NCI-H446 (cell line): ENCODE data around the gene PPM1B.
"Not testable (repeated sequence)": the region's sequence is repeated elsewhere in the genome, so short reads cannot be mapped to it uniquely, and the experiment has no call there.

Experiments used
- DNase-seq, 2 experiments: peaks; one replicate each; lab custom pipeline; 2025; lab: John Stamatoyannopoulos, UW

Gene PPM1B

DNA sequence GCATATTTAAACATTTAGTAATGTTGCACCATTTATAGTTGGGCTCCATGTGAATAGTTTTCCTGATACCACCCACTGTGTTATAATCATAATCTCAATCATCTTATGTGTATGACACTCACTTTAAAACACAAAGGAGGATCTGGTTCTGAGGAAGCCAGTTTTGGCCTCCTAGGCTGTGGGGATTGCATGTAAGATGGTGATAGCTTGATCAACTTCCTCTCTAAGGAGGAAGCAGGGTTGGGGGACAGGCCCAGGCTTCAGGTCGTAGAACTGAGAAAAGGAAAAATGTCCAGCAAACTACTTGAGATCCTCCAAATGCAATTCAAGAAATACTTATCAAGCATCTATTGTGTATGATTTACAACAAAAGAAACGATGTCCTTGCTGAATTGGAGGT, 4.9 kb upstream of the PPM1B start:
- no peak for DNase-seq

DNA sequence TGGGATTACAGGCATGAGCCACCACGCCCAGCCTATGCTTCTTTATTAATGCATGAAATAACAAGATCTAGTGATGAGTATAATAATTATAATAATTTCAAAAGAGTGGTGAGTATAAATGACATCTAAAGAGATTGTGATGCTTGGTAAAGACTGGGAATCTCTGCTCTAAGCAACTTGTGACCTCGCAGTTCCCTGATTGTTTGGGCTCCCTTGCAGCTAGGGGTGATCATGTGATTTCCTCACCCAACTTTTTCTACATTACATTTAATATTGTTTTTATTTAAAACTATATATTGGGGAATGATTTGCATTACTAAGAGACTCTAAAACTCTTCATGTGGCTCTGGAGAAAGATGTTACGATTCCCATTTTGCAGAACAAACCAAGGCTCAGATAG, 4.1 kb upstream of the PPM1B start:
- no peak for DNase-seq

DNA sequence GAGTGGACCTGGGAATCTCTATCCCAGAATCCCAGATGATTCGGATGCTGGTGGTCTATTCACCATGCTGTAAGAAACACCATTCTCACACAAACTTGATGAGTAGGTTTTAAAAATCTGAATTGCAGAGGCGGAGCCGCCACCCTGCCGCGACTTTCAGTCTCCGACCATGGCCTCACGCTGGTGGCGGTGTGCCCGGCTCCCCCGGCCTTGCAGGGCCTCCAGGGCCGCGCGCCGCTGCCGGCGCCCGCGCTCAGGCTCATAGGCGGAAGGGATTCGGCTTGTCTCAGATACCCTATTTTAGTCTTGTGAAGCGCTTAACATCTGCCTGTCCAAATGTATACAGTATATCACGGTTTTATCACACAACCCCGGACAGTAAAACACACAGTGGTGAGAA, 2.6 kb upstream of the PPM1B start:
- DNase-seq: no peak

DNA sequence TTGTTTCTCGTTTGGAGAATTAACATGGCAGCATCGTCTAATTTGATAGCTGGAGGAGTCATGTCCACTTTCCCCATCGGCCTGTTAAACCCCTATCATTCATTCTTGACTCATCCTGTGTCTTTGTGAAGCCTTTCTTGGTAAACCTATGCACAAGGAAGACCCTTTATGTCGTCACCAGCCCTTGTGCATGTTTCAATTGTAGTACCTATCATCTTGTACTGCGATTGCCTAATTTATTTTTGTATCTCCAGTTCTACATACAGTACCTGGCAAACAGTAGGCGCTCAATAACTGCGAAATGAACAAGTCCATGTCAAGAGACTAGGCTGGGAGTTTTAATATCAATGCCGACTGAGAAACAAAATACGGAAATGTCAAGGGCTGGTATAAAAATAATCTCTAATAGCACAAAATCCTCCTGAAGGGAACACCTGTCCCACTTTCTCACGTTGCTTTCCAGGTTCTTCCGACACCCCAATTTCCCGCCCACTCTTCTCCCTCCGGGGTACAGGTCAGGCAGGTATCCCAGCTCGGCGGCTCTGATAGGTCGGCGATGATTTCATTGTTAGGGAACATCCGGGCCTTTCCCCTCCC, 1.3 kb upstream of the PPM1B start:
- no peak for DNase-seq

DNA sequence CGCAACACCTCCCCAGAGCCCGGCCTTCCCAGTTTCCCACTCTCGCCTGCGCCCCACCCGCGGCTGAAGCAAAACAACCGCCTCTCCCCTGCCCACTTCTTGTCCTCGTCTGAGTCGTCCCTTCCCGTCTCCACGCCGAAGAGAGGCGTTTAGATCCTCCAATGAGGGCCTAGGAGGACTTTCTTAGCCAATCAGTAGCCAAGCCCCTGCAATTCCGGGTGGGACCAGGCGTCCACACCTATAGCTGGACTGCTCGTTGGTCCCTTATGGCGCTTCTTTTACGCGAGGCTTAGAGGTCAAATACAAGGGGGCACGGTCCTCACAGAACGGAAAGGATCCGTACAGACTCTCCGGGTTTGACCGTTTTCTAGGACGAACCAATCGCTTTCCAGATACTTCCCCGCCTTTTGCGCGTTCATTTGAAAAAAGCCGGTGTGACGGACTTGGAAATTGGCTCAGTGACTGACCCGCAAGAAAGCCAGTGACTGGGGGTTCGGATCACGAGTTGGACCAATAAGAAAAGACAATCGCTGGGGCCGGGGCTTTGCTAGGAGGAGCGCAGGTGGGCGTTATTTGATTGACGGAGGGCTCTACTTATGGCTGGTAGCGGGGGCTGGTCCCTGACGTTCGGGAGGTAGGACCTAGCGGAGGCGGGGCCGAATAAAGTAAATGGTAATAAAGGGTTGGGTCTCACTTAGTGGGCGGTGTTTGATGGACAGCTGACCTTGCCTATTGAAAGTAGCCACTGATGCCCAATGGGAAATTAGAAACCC, 581 bp upstream of the PPM1B start:
- peak; percentile 99 to 100 for DNase-seq

DNA sequence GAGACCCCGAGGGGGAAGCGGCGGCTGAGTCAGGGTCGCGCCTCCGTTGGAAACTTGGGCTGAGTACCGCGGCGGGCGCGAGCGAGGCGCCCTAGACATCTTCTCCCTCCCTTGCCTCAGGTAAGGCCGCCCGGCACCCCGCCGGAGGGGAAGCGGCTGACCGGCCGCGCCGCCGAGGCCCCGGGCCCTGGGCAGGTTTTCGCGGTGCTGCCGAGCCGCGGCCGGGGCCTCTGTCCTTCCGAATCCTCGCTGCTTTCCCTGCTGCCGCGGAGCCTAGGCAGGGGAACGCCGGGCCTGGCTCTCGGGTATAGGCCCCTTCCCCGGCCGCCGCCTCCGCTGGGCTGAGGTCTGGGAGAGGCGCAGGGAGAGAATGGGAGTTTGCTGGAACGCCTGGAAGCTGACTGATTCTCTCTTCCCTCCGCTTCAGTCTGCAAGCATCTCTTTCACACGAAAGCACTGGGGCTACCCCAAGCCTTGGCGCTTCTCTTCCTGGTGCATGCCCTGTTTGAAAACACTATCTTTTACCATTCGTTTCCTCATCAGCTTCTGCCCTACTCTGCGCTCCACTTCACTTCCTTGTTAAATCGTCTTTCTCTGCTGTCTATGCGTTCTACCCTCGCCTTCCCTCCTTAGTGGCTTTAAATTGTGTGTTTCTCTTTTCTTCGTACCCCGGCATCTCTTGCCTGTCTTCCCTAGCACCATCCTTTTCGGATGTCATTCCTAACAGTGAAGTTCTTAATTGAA, 652 bp downstream of the PPM1B start:
- DNase-seq: no peak

DNA sequence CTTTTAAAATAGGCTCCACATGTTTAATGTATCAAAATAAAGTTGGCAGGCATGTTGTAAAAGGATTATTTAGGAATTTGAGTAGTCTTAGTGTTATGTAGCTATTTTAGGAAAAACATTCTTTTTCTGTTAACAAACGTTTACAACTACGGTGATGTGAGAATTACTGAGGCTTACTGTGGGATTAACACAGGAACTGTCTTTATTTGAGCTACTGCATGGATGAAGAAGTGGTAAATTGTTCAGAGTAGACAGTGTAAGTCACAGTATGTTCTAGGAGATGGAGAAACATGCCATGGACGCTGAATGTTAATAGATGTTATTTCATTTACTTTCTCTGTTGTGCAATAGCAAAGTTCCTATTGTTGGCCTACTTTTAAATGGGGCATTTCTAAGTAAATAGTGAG, 1.6 kb downstream of the PPM1B start:
- no peak for DNase-seq

DNA sequence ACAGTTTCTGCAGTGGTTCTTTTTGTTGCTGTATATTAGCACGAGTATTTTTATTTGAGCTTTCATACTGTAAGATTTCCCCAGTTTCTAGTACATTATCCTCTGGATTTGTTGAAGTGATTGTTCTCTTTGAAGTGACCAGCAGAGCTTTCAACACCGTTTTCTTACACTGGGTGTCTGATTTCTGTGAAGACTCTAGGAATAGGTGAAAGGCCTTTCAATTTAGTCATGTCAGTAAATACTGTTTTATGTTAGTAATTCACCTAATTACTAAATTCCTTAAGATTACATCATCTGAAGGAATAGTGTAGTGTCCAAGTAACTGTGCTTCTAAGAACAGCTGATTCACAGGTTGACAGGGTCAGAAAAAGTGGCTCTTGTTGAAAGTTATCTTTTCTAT, 2.3 kb downstream of the PPM1B start:
- no peak for DNase-seq

DNA sequence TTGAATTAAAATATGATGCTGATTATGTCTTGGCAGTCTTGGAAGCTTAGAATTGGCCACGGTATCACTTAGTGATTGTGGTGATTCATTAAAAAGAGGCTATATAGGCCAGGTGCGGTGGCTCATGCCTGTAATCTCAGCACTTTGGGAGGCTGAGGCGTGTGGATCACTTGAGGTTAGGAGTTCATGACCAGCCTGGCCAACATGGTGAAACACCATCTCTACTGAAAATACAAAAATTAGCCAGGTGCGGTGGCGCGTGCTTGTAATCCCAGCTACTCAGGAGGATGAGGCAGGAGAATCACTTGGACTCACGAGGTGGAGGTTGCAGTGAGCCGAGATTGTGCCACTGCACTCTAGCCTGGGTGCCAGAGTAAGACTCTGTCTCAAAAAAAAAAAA, 2.8 kb downstream of the PPM1B start:
- not testable (repeated sequence) for DNase-seq

DNA sequence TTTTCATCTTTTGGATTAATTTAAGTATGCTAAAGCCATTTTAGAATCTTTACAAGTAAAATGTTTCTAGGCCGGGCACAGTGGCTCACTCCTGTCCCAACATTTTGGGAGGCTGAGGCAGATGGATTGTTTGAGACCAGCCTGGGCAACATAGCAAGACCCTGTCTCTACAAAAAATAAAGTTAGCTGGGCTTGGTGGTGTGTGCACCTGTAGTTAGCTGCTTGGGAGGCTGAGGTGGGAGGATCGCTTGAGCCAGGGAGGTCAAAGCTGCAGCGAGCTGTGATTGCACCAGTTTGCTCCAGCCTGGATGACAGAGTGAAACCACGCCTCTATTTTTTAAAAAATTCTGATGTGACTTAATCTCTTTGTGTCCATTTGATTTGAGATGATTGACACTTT, 3.9 kb downstream of the PPM1B start:
- no peak for DNase-seq

DNA sequence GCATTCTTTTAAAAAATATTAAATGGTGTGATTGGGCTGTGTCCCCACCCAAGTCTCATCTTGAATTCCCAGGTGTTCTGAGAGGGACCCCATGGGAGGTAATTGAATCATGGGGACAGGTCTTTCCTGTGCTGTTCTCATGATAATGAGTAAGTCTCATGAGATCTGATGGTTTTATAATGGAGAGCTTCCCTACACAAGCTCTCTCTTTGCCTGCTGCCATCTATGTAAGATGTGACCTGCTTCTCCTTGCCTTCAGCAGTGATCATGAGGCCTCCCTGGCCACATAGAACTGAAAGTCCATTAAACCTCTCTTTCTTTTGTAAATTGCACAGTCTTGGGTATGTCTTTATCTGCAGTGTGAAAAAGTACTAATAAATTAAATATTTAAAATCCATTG, 10.3 kb downstream of the PPM1B start:
- DNase-seq: no peak

DNA sequence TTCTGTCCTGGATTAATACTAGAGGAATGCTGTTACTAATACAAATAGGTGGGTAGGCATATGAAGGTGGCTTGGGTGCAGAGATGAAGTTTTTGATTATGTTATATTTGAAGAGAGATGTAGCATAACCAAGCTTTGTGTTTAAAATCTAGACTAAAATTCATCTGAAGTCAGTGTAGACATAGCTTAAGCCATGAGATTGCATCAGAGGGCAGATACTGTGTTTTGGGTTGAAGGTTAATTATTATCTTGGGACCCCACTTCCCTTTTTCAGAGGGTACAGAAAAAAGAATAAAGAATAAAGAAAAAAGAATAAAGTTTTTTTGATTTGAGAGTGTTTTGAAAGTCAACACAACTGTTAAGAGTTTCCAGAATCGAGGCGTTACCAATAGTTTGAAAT, 13.0 kb downstream of the PPM1B start:
- DNase-seq: no peak

DNA sequence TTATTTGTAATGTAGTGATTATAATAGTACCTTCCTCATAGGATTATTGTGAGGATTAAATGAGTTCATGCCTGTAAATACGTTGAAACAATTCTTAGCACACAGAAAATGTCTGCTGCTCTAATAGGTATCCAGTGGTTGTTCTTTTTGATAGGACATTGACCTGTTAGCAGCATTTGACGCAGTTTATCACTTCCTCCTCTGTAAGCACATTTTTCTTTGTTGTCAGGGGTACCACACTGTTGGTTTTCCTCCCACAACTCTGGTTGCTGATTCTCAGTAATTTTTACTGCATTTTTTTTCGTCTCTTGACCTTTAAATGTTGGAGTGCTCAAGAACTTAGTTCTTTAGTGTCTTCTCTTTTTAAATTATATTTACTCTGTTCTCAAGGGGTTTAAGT, 15.4 kb downstream of the PPM1B start:
- no peak for DNase-seq

DNA sequence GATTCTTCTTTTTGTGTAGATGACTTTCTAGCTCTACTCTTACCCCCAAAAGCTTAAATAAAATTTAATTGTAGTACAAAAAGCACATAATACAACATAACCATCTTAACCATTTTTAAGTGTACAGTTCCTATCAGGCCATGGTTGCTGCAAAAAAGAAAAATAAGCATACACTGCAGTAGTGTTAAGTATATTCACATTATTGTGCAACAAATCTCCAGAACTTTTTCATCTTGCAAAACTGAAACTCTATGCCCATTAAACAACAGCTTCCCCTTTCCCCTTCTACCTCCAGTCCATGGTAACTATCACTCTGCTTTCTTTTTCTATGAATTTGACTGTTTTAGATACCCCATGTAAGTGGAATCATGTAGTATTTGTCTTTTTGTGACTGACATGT, 18.1 kb downstream of the PPM1B start:
- DNase-seq: no peak

DNA sequence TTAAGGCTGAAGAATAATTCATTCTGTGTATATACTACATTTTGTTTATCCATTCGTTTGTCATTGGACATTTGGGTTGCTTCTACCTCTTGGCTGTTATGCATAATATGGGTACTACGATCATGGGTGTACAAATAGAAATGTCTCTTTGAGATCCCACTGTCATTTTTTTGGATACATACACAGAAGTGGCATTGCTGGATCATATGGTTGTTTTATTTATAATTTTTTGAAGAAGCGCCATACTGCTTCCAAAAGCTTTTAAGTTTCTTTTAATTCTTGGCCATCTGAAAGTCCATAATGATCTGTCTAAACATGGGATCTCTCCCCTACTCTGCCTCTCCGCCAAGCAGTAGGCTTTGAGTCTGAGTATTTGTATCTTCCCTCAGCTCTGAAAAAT, 18.6 kb downstream of the PPM1B start:
- no peak for DNase-seq

DNA sequence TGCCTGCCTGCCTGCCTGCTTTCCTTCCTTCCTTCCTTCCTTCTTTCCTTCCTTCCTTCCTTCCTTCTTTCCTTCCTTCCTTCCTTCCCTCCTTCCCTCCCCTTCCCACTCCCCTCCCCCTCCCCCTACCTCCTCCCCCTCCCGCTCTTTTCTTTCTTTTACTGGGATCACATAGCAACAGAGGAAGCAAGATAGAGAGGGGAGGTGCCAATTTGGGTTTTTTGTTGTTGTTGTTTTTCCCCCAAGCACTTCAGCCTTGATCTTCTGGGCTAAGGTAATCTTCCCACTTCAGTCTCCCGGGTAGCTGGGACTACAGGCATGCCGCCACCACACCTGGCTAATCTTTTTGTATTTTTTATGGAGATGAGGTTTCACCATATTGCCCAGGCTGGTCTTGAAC, 20.0 kb downstream of the PPM1B start:
- no peak for DNase-seq

DNA sequence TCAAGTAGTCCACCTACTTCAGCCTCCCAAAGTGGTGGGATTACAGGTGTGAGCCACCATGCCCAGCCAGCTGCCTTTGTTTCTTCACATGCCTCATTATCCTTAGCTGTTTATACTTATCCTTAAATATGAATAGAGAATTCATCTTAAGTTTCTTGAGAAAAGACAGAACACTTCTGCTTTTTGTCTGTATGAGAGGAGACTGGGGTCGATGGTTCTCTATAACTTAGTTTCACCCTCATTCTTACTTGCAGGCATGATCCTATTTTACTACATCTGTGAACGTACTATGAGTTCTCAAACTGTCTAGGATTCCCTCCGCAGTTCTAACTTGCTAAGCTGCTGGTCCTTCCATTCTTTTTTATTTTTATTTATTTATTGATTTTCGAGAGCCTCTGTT, 20.4 kb downstream of the PPM1B start:
- no peak for DNase-seq

DNA sequence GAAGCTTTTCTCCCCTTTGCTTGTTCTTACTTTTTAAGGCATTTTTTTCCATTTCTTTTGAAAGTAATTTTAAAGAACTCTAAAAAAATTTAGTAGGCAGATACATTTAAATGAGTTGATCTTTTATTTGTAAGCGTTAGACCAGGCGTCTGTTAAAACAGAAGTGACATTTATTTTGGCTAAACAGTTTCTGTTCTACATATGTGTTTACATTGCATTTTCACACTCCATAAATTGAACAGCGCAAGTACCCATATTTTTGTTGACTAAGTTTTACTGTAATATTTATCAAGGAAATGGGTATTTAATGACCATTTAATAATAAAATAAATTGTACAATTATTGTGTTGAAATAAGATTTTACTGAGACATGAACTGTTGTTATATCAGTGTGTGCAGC, 21.9 kb downstream of the PPM1B start:
- no peak for DNase-seq

DNA sequence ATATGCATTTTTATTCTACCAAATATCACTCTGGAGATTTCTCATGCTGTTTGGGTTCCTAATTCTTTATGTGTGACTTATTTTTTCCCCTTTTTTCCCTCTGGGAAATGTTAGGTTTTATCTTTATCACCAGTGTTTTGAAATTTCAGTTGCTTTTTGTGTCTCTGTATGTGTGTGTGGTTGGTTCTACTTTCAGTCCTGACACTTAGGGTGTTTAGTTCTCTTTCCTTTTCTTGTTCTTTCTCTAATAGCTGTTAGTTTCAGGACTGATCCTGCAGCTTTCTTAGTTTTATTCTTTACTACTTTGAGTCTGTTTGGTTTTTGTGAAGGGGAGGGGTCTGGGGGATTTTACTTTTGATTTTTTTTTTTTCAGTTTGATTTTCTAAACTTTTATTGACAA, 23.1 kb downstream of the PPM1B start:
- DNase-seq: no peak

DNA sequence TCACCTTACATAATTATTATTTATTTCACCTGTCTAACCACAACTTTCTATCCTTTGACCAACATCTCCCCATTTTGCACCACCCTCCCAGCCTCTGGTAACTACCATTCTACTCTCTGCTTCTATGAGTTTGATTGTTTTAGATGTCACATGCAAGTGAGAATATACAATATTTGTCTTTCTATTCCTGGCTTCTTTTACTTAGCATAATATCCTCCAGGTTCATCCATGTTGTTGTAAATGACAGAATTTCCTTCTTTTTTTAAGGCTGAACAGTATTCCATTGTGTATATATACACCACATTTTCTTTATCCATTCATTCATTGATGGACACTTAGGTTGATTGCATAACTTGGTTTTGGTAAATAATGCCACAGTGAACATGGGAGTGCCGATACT, 24.0 kb downstream of the PPM1B start:
- no peak for DNase-seq

DNA sequence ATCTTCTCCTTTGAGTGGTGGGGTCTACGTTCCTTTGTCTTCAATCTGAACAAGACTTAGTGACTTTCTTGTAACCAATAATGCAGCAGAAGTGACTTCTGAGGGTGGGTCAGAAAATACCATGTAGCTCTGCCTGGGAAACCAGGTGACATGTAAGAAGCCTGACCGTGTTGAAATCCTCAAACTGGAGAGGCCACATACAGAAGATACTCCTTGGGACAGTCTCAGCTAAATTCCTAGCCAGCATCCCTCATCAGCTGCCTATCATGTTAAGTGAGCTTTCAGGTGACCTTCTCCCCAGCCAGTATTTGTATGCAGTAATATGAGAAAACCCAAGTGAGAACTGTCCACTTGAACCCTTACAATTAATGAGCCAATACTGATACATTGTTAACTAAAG, 27.0 kb downstream of the PPM1B start:
- no peak for DNase-seq

DNA sequence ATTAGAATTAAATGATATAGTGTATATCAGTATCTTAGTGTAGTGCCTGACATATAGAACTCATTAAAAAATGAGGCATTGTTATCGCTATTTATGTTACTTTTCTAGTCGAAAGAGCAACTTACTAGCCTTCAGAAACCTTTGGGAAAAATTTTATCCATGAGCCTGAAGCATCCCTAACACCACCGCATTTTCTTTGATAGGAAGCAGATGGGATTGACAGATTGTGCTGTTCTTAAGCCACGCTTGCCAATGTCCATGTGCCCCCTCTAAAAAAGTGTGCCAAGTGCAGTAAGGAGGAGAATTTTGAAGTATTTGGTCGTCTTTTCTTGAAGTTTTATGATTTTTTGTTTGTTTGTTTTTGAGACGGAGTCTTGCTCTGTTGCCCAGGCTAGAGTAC, 29.1 kb downstream of the PPM1B start:
- DNase-seq: peak in 1 of 2 experiments; percentile 33

DNA sequence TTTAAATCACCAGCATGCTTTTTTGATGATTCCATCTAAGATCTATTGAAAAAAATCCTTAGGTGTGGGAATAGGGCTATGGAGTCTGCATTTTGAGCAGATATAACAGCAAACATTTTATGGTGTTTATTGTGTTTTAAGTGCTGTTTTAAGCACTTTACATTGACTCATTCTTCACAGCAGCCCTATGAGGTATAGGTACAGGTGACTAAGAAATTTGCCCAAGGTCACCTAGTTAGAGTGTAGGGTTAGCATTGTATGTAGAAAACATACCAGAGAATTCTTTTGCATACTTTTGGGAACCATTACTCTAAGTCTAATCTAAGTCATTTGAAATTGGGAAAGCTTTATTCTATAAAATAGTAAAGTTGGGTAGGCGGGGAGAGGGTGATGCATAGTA, 31.3 kb downstream of the PPM1B start:
- DNase-seq: no peak
